Jurkat, Clone E6-1 (cell line): Measurements from ENCODE around the gene GRIN2C.

Experiments
- DNase-seq: peaks from one replicate; pipeline ENCODE4 v3.0.0-alpha.2; 2011; ENCODE audit warnings: low read depth, low spot score
- H3K4me3 ChIP-seq: 2 replicates; pipeline ENCODE4 v1.5.1; 2011; ENCODE audit warnings: mild to moderate bottlenecking, low read length, control low read depth, moderate library complexity

Gene GRIN2C

DNA sequence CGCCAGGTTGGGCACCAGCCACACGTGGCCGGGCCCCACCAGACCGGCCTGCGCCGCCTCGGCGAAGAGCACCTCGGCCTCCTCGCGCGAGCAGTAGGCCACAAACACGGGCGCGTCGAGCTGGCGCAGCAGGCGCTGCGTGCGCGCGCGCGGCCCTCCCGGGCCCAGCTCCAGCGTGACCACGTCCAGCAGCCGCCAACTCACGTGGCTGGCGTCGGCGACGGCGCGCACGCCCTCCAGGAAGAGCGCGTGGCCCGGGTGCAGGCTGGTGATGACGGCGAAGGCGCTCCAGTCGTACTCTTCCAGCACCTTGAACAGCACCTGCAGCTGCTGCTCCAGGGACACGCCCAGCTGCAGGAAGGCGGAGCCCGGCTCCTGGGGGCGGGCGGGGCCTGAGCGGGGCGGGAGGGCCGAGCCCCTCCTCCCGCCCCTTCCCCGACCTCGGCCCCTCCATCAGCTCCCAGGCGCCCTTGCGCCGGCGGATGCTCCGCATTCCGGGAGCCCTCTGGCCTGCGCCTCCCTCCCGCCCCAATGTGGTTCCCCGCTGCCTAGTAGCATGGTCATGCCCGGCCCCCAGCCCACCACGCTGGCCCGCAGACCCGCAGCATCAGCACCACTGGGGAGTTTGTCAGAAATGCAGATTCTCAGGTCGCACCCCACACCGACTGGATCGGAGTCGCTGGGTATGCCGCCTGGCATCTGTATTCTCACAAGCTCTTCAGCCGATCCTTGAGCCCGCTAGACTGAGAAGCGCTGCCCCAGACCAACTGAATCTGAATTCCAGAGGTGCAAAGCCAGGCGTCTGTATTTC lies 7.2 kb downstream of the GRIN2C start:
- H3K4me3 ChIP-seq, result peak overlapping the region; percentile 54
- DNase-seq, result peak; percentile 68

DNA sequence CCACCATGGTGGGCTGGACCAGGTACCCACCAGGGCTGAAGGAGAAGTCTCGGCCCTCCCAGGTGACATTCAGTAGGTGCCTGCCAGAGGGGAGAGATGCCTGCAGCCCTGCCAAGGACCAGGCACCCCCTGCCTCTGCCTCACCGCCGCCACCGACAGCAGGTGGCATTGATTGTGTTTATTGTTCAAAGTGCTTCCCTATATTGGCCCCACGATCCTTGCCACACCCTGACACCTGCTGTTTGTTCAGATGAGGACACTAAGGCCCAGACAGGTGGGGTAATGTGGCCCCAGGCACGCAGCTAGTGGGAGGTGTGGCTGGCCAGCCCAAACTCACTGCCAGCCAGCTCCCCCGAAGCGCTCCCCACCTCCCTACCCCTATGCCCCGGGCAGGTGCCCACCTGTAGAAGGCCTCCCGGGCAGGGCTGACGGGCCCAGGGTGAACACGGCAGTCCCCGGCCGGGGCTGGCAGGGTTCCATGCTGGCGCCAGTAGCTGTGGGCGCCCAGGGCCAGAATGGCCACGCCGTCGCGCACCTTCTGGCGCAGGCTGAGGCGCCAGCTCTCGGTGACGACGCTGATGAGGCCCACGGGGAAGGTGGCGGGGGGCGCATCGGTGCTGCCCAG lies 8.0 kb downstream of the GRIN2C start:
- no peak for DNase-seq
- no peak overlapping the region for H3K4me3 ChIP-seq

DNA sequence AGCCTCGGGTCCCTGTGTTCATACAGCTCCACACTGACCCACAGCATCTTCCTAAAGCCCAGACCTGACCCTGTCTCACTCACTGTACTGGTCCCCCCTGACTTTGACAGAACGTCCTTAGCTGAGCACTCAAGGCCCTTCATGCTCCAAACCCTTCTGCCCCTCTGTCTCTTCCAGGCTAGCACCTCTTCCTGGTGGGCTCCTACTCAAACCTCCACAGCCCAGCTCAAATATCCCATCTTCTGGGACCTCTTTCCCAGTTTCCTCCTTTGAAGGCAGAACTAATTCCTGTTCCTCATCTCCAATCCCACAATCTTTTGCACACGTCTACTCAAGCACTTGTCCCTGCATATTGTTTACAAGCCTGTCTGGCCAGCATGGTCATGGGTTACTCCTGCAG lies 8.8 kb downstream of the GRIN2C start:
- no peak for DNase-seq

DNA sequence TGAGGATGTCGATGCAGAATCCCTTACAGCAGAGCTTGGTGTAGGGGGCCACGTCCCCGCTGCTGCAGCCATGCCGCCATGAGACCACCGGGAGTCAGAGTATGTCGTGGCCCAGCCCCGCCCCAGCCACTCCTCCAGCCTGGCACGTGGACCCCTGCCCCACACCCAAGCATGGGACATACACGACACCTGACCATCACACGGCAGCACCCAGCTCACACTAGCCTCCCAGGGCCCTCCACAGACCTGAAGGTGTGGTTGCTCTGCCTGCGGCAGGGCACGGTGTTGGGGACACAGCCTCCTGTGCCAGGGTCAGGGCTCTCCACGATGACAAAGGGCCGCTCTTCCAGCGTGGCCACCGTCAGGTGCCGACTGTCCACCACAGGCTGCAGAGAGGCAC lies 9.4 kb downstream of the GRIN2C start:
- no peak overlapping the region for H3K4me3 ChIP-seq
- DNase-seq, result no peak

More for the DNA sequence above, 8.8 kb downstream of the GRIN2C start:
- no peak overlapping the region for H3K4me3 ChIP-seq

DNA sequence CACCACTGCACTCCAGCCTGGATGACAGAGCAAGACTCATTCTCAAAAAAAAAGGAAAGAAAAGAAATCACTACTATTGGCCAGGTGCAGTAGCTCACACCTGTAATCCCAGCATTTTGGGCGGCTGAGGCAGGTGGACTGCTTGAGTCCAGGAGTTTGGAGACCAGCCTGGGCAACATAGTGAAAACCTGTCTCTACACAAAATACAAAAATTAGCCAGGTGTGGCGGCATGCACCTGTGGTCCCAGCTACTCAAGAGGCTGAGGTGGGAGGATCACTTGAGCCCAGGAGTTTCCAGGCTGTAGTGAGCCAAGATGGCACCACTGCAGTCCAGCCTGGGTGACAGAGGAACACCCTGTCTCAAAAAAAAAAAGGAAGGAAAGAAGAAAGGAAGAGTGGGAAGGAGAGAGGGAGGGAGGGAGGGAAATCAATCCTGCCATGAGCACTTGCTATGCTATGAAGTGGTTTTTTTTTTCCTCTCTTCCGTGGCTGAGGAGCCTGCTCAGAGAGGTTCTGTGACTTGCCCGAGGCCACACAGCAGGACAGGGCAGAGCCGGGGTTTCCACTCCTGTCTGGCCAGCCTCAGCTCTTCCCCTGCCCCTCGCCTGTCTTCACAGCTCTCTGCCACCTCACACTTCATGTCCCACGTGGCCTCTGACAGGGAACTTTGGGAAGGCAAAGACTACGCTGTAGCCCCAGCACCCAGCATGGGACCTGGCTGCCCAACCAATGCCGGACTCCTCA lies 10.9 kb downstream of the GRIN2C start:
- no peak overlapping the region for H3K4me3 ChIP-seq
- no peak for DNase-seq

DNA sequence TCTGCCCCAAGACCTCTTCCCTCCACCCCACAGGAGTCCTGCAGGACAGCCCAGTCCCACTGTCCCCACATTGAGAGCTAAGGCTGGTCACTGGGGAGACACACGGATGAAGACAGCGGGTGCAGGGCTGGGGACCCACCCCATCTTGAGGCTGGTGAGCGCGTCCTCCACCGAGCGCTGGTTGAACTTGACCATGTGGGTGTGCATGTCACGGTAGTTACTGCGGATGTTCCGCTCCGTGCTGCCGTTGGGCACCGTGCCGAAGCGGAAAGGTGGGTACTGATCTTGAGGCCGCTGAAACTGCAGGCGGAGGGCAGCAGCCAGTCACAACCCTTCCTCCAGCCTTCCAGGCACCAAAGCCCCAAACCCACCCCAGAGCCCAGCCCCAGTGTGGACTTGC lies 13.1 kb downstream of the GRIN2C start:
- no peak overlapping the region for H3K4me3 ChIP-seq
- no peak for DNase-seq

DNA sequence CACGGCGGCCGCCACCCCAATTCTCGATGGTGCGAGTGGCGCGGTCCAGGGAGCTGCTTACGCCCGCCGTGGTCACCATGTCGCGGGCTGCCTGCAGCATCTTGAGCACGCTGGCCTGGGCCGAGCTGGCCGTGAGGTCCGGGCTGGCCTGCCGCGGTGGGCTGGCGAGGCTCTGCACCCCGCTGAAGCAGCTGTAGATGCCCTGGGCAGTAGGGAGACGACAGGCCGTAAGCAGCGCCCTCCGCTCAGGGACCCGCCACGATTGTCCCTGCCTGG lies 16.4 kb downstream of the GRIN2C start:
- no peak overlapping the region for H3K4me3 ChIP-seq
- DNase-seq, result no peak

DNA sequence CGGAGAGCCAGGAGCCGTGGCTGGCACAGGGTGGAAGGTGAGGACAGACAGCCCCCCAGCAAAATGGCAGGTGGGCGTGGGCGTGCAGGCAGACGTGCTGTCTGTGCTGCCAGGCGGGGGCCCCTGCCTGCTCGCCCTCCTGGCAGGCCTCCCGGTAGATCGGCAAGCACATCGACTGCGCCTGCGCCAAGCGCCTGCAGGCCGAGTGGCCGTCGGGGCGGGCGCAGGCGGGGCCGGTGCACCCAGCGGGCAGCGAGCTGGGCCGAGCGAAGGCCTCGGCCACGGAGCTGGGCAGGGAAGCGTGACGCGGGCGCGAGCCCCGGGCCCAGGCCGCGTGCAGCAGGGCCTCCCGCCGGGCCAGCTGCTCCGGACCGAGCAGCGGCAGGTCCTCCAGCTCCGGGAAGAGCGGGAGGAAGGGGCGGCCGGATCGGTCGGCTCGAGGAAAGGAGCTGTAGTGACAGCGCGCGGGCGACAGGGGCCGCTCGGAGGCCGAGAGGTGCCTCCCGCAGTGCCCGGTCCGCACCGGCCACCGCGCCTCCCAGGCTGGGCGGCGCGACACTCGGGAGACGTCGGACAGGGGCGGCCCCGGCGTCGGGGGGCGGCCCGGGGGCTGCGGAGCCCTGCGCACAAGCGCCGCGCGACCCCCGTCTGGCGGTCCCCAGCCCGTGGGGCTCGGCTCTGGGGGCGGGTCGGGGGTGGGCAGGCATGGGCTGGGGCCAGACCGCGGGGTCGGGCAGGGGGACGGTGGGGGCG lies 16.9 kb downstream of the GRIN2C start:
- no peak for DNase-seq
- no peak overlapping the region for H3K4me3 ChIP-seq

DNA sequence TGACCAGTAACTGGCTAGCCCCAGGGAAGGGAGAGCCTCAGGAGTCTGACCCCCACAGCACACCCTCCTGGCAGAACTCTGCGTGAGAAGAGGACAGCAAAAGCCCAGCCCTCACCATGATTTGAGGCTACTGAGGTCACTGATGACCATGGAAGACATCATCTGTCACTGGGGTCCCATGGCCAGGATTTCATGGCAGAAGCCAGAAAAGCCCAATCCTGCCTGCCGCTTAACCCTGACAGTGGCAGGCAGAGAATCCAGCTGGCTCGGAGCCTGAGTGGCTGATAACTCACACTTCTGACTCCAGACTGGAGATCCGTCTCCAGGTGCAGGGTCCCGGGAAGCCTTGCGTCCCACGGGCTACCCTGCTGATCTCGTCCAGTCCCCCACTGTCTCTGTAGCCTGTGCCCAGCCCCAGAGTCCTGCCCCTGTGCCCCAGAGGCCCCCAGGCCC lies 17.5 kb downstream of the GRIN2C start:
- H3K4me3 ChIP-seq, result no peak overlapping the region
- no peak for DNase-seq

DNA sequence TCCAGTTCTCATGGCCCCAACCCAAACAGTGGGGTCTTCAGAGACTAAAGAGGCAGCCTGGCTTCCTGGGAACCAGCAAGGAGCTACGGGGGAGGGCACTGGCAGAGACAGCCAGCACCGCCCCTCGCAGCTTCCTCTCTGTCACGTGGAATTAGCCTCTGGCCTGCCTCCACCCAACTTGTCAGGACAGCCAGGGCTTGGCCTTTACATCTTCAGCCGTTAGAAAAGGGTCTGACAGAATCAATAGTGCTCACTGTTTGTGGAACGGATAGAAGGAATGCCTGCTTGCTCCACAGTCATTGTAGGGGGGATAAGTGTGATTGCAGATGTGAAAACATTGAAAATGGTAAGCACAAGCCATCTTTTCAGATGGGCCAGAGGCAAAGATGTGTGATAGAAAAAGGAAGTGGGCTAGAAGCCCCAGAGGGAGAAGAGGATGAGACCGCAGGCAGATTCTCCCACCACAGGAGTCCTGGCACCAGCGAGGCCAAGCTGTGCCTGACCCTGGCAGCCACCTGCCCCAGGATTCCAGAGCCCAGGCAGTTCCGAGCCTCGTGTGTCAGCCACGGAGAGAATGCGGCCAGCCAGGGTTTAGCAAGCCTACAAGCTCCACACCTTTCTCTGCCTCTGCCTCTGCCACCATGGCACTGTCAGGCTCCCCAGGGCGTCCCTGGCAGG lies 18.6 kb downstream of the GRIN2C start:
- no peak overlapping the region for H3K4me3 ChIP-seq
- no peak for DNase-seq

DNA sequence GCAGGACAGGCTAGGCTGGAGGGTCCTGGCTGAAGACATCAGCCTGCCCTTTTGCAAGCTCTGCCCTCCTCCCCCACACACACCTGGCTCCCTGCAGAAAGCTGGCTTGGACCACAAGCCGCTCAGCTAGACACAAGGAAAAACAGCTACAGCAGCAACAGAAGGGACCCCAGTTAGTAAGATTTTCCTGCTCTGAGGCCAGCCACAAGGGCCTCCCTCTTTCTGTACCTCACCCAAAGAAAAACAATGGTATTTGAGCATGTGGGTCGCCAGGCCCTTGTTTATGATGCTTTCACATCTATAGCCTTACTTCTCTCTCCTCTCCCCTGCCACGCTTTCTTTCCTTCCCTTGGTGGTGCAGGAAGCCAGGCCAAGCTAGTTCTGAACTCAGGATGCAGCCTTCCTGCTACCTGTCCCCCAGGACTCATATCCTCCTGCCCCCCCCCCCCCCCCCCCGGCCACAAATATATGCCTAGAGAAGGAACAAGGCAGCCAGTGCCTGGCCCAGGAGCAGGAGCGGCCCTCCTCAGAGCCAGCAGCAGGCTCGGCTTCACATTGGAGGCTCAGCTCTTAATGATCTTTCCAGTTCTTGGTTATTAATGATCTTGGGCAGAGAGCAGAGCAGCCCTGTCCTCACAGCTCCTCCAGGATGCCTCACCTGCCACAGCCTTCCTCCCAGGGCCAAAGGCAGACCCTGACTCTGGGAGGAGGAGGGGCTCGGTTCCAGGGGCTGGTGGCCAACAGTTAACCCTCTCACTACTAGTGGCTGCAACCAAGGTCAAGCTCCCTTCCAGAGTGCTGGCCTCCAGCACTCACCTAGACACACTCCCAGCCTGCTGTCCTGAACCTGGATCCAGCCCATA lies 19.5 kb downstream of the GRIN2C start:
- H3K4me3 ChIP-seq, result no peak overlapping the region
- no peak for DNase-seq

DNA sequence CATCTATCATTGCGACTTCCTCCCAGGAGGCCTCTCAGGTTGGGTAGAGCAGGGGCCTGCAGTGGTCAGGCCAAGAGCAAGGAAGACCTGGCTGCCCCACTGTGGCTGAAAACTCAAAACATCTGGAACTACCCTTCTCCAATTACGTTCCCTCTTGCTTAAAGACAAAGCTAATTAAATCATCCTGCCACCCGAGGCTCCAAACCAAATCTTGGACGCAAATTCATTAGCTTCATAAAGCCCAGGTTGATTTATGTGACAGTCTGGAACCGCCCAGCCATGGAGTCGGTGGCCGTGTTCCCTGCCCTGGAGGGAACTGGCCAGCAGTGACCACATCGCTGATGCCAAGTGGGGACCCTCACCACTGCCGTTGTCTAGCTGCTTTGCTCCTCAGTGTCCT lies 21.4 kb downstream of the GRIN2C start:
- H3K4me3 ChIP-seq, result no peak overlapping the region
- no peak for DNase-seq

DNA sequence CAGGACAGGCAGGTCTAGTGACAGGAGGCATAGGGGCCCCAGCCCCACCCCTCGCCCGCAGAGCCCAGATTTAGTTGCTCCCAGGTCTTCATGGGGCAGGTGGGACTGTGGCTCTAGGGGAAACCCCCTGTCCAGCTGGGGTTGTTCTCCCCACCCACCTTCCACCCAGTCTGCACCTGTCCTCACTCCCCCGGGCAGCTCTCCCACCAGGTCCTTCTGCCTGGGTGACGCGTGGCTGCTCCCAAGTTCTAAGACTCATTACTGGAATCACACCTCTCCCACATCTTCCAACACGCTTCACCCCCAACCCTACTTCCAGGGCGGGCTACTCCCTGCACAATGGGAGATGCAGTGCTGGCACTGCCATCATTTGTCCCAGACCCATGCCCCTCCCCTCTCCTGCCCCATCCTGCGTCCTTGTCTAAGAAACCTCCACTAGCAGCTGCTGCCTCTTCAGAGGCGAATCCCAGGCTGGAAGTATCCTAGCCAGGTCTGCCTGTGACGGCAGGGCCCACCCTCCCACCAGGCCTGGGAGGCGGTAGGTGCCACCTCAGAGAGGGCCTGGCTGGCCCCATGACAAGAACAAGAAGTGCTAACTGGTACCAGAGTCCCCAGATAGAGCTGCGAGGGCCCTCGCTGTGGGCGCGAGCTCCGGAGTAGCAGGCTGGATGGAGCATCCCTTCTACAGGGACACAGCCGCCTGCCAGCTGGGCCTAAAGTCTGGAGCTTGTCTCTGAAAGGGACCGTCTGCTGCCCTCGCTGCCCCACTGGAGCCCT lies 22.8 kb downstream of the GRIN2C start:
- no peak overlapping the region for H3K4me3 ChIP-seq
- DNase-seq, result no peak

DNA sequence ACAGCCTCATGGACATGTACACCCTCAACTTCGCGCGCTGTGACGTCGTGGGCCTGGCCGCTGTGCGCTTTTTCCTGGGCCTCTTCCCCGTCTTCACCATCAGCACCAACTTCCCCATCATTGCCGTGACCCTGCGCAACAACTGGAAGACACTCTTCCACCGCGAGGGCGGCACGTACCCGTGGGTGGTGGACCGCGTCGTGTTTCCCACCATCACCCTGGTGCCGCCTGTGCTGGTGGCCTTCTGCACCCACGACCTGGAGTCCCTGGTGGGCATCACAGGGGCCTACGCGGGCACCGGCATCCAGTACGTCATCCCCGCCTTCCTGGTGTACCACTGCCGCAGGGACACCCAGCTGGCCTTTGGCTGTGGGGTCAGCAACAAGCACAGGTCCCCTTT lies 23.5 kb downstream of the GRIN2C start:
- DNase-seq, result no peak
- H3K4me3 ChIP-seq, result no peak overlapping the region

DNA sequence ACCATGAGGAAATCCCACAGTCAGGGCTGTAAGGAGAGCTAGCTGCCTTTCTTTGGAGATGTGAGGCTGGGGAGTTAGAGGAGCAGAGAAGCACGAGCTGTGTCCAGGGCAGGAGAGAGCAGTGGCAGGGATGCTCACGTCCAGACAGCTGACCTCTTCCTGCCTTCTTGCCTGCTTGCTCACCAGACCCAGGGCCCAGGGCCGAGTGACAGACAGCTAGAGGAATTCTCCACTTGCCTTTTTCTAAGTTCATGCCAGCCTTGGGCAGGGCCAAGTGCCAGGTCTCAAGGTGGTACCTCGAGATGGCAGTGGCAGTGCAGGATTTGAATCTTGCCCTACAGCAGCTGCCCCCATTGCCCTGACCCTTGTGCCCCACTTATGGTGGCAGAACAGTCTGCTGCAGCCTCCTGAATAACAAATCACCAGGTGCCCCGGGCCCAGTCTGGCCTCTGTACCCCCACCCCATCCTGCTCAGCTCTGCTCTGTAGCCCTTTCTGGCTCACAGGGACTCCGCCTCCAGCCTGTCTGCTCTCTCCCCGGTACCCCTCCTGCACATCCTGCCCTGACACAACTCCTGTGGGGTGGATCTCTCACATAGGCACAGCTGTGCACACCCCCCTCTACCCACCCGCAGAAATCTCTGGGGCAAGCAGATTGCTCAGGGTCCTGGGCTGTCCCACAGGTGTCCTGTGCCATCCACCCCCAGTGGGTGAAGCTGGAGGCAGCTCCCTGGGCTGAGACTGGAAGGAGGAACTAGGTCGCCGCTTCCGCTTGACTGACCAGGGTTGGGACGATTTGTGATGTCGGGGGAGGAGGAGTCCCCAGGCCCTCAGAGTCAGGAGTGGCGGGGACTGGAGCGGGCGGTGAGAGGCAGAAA lies 25.9 kb downstream of the GRIN2C start:
- no peak for DNase-seq
- H3K4me3 ChIP-seq, result no peak overlapping the region

DNA sequence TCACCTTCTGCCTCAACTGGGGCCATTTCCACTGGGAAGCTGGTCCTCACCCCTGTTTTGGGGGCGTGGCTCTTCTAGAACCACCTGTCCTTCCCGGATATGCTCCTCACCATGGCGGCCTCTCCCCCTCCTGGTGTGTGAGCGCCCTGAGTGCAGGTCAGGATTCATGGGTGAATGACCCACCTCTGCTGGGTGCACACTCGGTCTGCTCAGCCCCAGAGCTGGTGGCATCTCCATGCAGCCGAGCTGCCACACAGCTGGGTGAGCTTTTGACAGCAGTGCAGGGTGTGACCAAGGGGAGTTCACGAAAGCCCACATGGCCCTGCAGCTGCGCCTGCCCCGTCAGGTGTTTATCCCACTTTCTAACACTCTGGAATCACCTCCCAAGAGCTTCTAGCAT lies 27.3 kb downstream of the GRIN2C start:
- DNase-seq, result no peak
- H3K4me3 ChIP-seq, result no peak overlapping the region
